ENCODE results near the gene SGK1.
A peak's percentile ranks its signal among the peaks of the same experiment; 100 is the strongest.
"Not testable (repeated sequence)": the region's sequence is repeated elsewhere in the genome, so short reads cannot be mapped to it uniquely, and the experiment has no call there.

SGK1 gene

GRCh38 chr6:134182528-134182927 is 135.4 kb downstream of the SGK1 start:
- DNase-seq = peak in 1 of 2 experiments; percentile 36

- not testable (repeated sequence) for DNase-seq
These were observed 136.2 kb downstream of the SGK1 start for GRCh38 chr6:134181726-134182125.

GRCh38 chr6:134181251-134181650 is 136.7 kb downstream of the SGK1 start:
- DNase-seq = not testable (repeated sequence)

GRCh38 chr6:134180540-134180939 is 137.4 kb downstream of the SGK1 start:
- not testable (repeated sequence) for DNase-seq

- peak; percentile 30 to 67 for DNase-seq
These were observed 139.5 kb downstream of the SGK1 start for GRCh38 chr6:134178161-134179044.

- DNase-seq = no peak
These were observed 140.2 kb downstream of the SGK1 start for GRCh38 chr6:134177753-134178160.

- DNase-seq = no peak
These were observed 140.7 kb downstream of the SGK1 start for GRCh38 chr6:134177236-134177635.

- no peak for DNase-seq
These were observed 141.5 kb downstream of the SGK1 start for GRCh38 chr6:134176264-134176975.

- DNase-seq = no peak
These were observed 142.2 kb downstream of the SGK1 start for GRCh38 chr6:134175532-134176263.

GRCh38 chr6:134174672-134175531 is 143.0 kb downstream of the SGK1 start:
- peak; percentile 77 to 79 for DNase-seq

- peak; percentile 37 to 63 for DNase-seq
These were observed 143.8 kb downstream of the SGK1 start for GRCh38 chr6:134173936-134174671.

- DNase-seq = no peak
These were observed 144.6 kb downstream of the SGK1 start for GRCh38 chr6:134173366-134173725.

GRCh38 chr6:134172706-134173365 is 145.1 kb downstream of the SGK1 start:
- DNase-seq = no peak

GRCh38 chr6:134172020-134172705 is 145.7 kb downstream of the SGK1 start:
- no peak for DNase-seq

GRCh38 chr6:134171517-134171916 is 146.4 kb downstream of the SGK1 start:
- no peak for DNase-seq

GRCh38 chr6:134170844-134171243 is 147.1 kb downstream of the SGK1 start:
- DNase-seq = no peak

- no peak for DNase-seq
These were observed 147.9 kb downstream of the SGK1 start for GRCh38 chr6:134169871-134170486.

GRCh38 chr6:134168590-134169208 is 149.2 kb downstream of the SGK1 start:
- no peak for DNase-seq

- DNase-seq = no peak
These were observed 151.2 kb downstream of the SGK1 start for GRCh38 chr6:134166511-134167261.
